AG04449 (cell line): ENCODE results near the gene ZKSCAN2.

ENCODE experiments used
- CTCF ChIA-PET: fragments of 350-600 bp; formaldehyde crosslinking; extraction: SDS; loops from one replicate; lab custom pipeline; 2021; ENCODE audit warnings: antibody characterized with exemption; lab: Yijun Ruan, JAX
- POLR2A ChIA-PET: fragments of 400-600, 350-600 bp; formaldehyde crosslinking; extraction: SDS; loops from one replicate; lab custom pipeline; 2020; ENCODE audit warnings: antibody characterized with exemption, inconsistent platforms; lab: Yijun Ruan, JAX
- DNase-seq: peaks from one replicate; pipeline ENCODE4 v3.0.0-alpha.2; 2010; ENCODE audit warnings: low read depth, low spot score
- H3K4me3 ChIP-seq: 2 replicates; pipeline ENCODE4 v1.5.1; 2011; ENCODE audit warnings: low read depth, mild to moderate bottlenecking, control low read depth, low read length
- CTCF ChIP-seq: IDR thresholded peaks from one replicate; pipeline ENCODE4 v1.5.1; 2011; ENCODE audit warnings: mild to moderate bottlenecking, moderate library complexity, low read length, control low read depth, inconsistent platforms; ENCODE audit not compliant: insufficient read depth; ENCODE audit errors: missing control alignments

ZKSCAN2 gene

DNA sequence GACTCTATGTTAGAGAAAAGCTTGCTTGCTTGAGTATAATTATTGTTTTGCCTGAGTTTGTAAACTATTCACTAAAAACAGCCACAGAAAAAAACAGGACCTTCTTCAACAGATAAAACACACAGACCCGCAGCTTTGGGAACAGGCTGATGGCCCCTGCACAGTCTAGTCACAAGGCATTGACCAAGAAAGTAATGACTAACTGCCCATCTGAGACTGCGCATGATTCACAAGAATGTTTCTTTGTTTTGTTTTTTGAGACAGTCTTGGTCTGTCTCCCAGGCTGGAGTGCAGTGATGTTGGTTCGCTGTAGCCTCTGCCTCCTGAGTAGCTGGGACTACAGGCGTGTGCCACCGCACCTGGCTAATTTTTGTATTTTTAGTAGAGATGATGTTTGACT lies 2.8 kb upstream of the ZKSCAN2 start:
- ChIA-PET CTCF (interaction anchor here (1.1 to 4.4 kb wide), 6 partner anchors 10 to 1850 kb away, joined by 4 to 20 read pairs (median 6); no protein-coding TSS in a partner anchor), POLR2A (no interaction called here)
- no peak for TF ChIP-seq CTCF
- no peak overlapping the region for H3K4me3 ChIP-seq
- DNase-seq, result no peak

DNA sequence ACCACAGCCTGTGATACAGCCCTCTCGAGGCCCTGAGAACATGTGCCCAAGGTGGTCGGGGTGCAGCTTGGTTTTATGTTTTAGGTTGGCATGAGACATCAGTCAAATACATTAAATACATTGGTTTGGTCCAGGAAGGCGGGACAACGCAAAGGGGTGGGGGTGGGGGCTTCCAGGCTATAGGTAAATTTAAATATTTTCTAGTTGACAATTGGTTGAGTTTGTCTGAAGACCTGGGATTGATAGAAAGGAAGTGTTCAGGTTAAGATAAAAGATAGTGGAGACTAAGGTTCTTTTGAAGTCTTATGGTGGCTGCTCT lies 1.2 kb upstream of the ZKSCAN2 start:
- no peak for DNase-seq
- TF ChIP-seq CTCF, result no peak
- peak overlapping the region; percentile 83 for H3K4me3 ChIP-seq
- POLR2A ChIA-PET, result no interaction called here
- CTCF ChIA-PET, result interaction anchor here (2.8 kb wide), 1 partner anchor 26 kb away, joined by 12 read pairs; no protein-coding TSS in a partner anchor

DNA sequence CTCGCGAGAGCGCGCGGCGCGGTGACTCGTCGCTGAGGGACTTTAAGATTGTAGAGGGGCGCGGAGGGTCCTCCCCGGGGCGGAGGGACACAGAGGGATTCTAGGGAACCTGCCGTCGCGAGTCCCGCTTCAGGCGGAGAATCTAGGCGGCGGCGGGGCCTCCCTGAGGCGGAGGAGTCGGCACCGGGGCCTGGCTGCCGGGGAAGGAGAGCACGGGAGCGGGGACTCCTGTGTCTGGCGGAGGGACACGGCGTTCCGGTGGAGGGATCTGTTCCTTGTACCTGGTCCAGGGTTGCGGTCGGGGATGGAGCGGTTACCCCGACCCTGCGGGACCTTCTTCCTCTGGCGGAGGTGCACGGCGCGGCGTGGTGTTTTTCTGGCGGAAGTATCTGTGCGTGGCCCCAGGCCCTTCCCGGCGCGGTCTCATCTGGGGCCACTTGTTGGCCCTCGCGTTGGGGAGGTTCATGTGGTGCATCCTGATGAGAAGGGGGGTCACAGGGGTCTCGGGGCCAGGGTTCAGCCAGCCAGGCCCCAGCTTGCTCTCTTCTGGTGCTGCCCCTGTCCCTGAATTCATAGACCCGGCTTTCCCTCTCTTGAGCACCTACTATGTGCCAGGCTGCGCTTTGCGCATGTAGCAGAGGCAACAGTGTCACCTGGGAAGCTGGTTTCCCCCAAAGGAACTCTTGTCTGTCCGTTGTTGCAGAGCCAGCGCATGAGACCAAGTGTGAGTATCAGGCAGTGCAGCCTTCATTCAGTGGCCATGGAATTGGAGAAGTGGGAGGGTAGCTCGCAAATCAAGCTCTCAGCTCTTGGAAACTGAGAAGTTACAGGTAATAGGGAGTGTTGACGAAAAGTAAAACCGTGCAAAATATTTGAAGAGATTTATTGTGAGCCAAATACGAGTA lies 563 bp upstream of the ZKSCAN2 start:
- CTCF ChIA-PET, result no interaction called here
- peak overlapping the region; percentile 83 for H3K4me3 ChIP-seq
- DNase-seq, result peak; percentile 51
- POLR2A ChIA-PET, result no interaction called here
- TF ChIP-seq CTCF, result no peak

DNA sequence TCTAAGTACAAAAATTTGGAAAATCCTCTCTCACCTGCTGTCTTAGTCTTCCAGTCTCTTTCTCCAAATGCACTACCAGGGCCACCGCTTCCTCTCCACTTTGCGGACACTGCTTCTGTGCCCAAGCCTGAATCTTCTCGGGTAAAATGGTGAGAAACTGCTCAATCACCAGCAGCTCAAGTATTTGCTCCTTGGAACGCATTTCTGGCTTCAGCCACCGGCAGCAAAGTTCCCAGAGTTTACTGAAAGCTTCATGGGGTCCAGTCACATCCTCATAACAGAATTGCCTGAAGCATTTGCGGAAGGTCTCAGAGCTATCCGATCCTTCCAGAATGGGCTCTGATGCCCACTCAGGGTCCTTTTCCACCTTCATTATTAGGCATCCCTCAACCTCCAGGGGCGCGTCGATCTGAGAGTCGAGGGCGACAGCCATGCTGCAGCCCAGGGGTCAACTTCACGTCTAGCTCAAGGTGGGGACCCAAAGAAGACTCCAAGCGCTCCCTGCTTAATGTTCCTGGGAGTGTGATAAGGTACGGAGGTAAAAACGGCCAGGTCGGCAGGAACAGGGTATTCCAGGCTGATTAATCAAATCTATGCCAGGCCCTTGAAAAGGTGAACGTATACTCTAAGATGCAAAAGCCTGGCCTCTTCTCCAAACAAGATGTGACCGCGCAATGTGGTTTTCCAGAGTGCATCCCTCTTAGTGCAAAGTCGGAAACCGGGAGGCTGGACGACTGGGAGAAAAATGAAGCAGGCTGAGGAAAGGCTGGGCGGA lies 763 bp downstream of the ZKSCAN2 start:
- DNase-seq, result no peak
- POLR2A ChIA-PET, result no interaction called here
- peak overlapping the region; percentile 83 for H3K4me3 ChIP-seq
- CTCF ChIA-PET, result interaction anchor here (0.8 to 1.5 kb wide), 5 partner anchors 9 to 32 kb away, joined by 3 to 5 read pairs (median 4); no protein-coding TSS in a partner anchor
- TF ChIP-seq CTCF, result no peak

DNA sequence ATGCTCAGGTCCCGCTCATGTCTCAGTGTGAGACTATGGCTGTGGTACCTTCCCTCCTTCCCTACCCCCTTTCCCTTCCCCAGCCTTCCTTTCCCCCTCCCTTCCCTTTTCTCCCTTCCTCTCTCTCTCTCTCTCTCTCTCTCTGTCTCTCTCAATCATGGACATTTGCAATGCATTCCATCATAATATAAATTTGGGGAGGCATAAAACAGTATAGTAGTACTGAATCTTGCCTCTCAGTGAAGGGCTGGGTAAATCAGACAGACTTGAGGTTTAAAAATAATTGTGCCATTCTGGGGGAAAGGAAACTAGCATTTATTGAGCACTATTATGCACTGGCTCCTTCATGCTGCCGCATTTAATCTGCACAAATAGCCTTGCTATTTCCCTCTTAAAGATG lies 4.3 kb downstream of the ZKSCAN2 start:
- no peak for DNase-seq
- ChIA-PET CTCF (interaction anchor here (0.8 to 1.1 kb wide), 3 partner anchors 16 to 21 kb away, joined by 3 to 5 read pairs (median 3); no protein-coding TSS in a partner anchor), POLR2A (no interaction called here)
- H3K4me3 ChIP-seq, result no peak overlapping the region
- no peak for TF ChIP-seq CTCF

DNA sequence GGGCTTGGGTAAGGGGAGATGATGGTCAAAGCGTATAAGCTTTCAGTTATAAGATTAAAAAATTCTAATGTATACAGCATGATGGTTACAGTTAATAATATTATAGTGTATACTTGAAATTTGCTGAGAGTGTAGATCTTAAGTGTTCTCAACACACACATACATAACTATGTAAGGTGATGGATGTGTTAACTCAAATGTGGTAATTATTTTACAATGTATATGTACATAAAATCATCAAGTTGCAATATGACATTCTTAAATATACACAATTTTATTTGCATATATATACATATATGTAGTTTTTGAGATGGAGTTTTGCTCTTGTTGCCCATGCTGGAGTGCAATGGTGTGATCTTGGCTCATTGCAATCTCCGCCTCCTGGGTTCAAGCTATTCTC lies 7.2 kb downstream of the ZKSCAN2 start:
- ChIA-PET CTCF (interaction anchor here (1.5 to 1.6 kb wide), 3 partner anchors 17 to 28 kb away, joined by 3 to 6 read pairs (median 5); no protein-coding TSS in a partner anchor), POLR2A (no interaction called here)
- no peak for TF ChIP-seq CTCF
- no peak overlapping the region for H3K4me3 ChIP-seq
- no peak for DNase-seq
